HEK293 (cell line): ENCODE data around the gene TPD52L1.

Experiments
- CTCF ChIA-PET: fragments of 350-600 bp; formaldehyde crosslinking; extraction: SDS; loops from one replicate; lab custom pipeline; 2021; ENCODE audit warnings: antibody characterized with exemption; lab: Yijun Ruan, JAX
- POLR2A ChIA-PET: fragments of 300-600 bp; formaldehyde crosslinking; extraction: SDS; loops from one replicate; lab custom pipeline; 2020; ENCODE audit warnings: antibody characterized with exemption, inconsistent platforms; lab: Yijun Ruan, JAX
- H3K27ac ChIP-seq: fragments of 200-500 bp; sonication (Bioruptor generic); 2 replicates; pipeline ENCODE4 v1.5.1; 2014; ENCODE audit warnings: low read depth, low read length, control low read depth, inconsistent platforms; ENCODE audit errors: extremely low read depth
- H3K36me3 ChIP-seq, 2 experiments: fragments of 200-500 bp in 1 of 2; sonication (Bioruptor generic) in 1 of 2; 1 replicate in 1 of 2; 2 replicates in 1 of 2; pipeline ENCODE4 v1.5.1; 2014 to 2017; ENCODE audit warnings: inconsistent platforms in 2 of 2, low read length in 2 of 2; ENCODE audit not compliant: control insufficient read depth in 2 of 2, insufficient read depth in 1 of 2
- H3K4me1 ChIP-seq: fragments of 200-500 bp; sonication (Bioruptor generic); 2 replicates; pipeline ENCODE4 v1.5.1; 2014; ENCODE audit warnings: mild to moderate bottlenecking, low read length, inconsistent platforms; ENCODE audit not compliant: control insufficient read depth, insufficient read depth
- H3K4me3 ChIP-seq: 2 replicates; pipeline ENCODE4 v1.5.1; 2011; ENCODE audit warnings: low read depth, mild to moderate bottlenecking, control low read depth, low read length, moderate library complexity
- H3K9me3 ChIP-seq: fragments of 200-500 bp; sonication (Bioruptor generic); 2 replicates; pipeline ENCODE4 v1.5.1; 2014; ENCODE audit warnings: low read depth, low read length, inconsistent platforms; ENCODE audit not compliant: control insufficient read depth, insufficient read depth
- GLI2 ChIP-seq: fragments of 450-650 bp; formaldehyde crosslinking; IDR thresholded peaks from 2 replicates; pipeline ENCODE4; 2017; ENCODE audit warnings: missing biosample characterization, missing genetic modification characterization, low read depth, borderline replicate concordance
- HOXC10 ChIP-seq: sonication (generic); formaldehyde crosslinking; IDR thresholded peaks from 2 replicates; pipeline ENCODE4 v1.8.1; 2023; ENCODE audit warnings: mild to moderate bottlenecking, missing genetic modification reagents
- KLF1 ChIP-seq: fragments of 450-650 bp; formaldehyde crosslinking; IDR thresholded peaks from 2 replicates; pipeline ENCODE4 v1.5.1; 2016; ENCODE audit warnings: missing biosample characterization, missing genetic modification characterization
- PRDM10 ChIP-seq: fragments of 450-650 bp; formaldehyde crosslinking; IDR thresholded peaks from 2 replicates; pipeline ENCODE4 v1.5.1; 2016; ENCODE audit warnings: missing biosample characterization, missing genetic modification characterization
- SCRT2 ChIP-seq: fragments of 450-650 bp; formaldehyde crosslinking; IDR thresholded peaks from 2 replicates; pipeline ENCODE4 v1.5.1; 2016; ENCODE audit warnings: missing biosample characterization, missing genetic modification characterization
- YY2 ChIP-seq: fragments of 450-650 bp; formaldehyde crosslinking; IDR thresholded peaks from 2 replicates; pipeline ENCODE4 v1.5.1; 2016; ENCODE audit warnings: missing biosample characterization, missing genetic modification characterization
- ZBTB17 ChIP-seq: fragments of 450-650 bp; formaldehyde crosslinking; IDR thresholded peaks from 2 replicates; pipeline ENCODE4 v1.5.1; 2016; ENCODE audit warnings: missing biosample characterization, missing genetic modification characterization
- ZNF155 ChIP-seq: fragments of 450-650 bp; formaldehyde crosslinking; IDR thresholded peaks from 2 replicates; pipeline ENCODE4 v1.5.1; 2016; ENCODE audit warnings: missing biosample characterization, missing genetic modification characterization
- ZNF157 ChIP-seq: fragments of 450-650 bp; formaldehyde crosslinking; IDR thresholded peaks from 2 replicates; pipeline ENCODE4 v1.5.1; 2016; ENCODE audit warnings: missing biosample characterization, missing genetic modification characterization
- ZNF16 ChIP-seq: fragments of 450-650 bp; formaldehyde crosslinking; IDR thresholded peaks from 2 replicates; pipeline ENCODE4 v1.5.1; 2016; ENCODE audit warnings: low read depth, missing biosample characterization, missing genetic modification characterization
- ZNF311 ChIP-seq: fragments of 450-650 bp; formaldehyde crosslinking; IDR thresholded peaks from 2 replicates; pipeline ENCODE4 v1.5.1; 2017; ENCODE audit warnings: missing biosample characterization, missing genetic modification characterization, borderline replicate concordance
- ZNF518A ChIP-seq: fragments of 450-650 bp; formaldehyde crosslinking; conservative IDR thresholded peaks from 2 replicates; pipeline ENCODE4 v1.5.1; 2016; ENCODE audit warnings: low read depth, missing biosample characterization, missing genetic modification characterization
- ZNF560 ChIP-seq: fragments of 450-650 bp; formaldehyde crosslinking; IDR thresholded peaks from 2 replicates; pipeline ENCODE4 v1.5.1; 2017; ENCODE audit warnings: missing biosample characterization, missing genetic modification characterization, borderline replicate concordance
- ZNF600 ChIP-seq: fragments of 450-650 bp; formaldehyde crosslinking; IDR thresholded peaks from 2 replicates; pipeline ENCODE4 v1.5.1; 2016; ENCODE audit warnings: missing biosample characterization, missing genetic modification characterization
- ZNF624 ChIP-seq: fragments of 450-650 bp; formaldehyde crosslinking; IDR thresholded peaks from 2 replicates; pipeline ENCODE4 v1.5.1; 2017; ENCODE audit warnings: missing biosample characterization, missing genetic modification characterization
- ZNF677 ChIP-seq: fragments of 450-650 bp; IDR thresholded peaks from 2 replicates; pipeline ENCODE4 v1.5.0; 2018; ENCODE audit warnings: missing biosample characterization, mild to moderate bottlenecking, missing genetic modification characterization, moderate library complexity
- ZNF785 ChIP-seq: fragments of 450-650 bp; formaldehyde crosslinking; IDR thresholded peaks from 2 replicates; pipeline ENCODE4 v1.5.1; 2016; ENCODE audit warnings: missing biosample characterization, missing genetic modification characterization
- ZNF843 ChIP-seq: fragments of 450-650 bp; formaldehyde crosslinking; IDR thresholded peaks from 2 replicates; pipeline ENCODE4 v1.5.1; 2016; ENCODE audit warnings: missing biosample characterization, missing genetic modification characterization
- TF ChIP-seq, protein P1 (sequence below): fragments of 450-650 bp; formaldehyde crosslinking; IDR thresholded peaks from 2 replicates; pipeline ENCODE4 v1.5.1; 2017; ENCODE audit warnings: missing biosample characterization, missing genetic modification characterization
- TF ChIP-seq, protein P2 (sequence below): fragments of 450-650 bp; formaldehyde crosslinking; IDR thresholded peaks from 2 replicates; pipeline ENCODE4 v1.5.1; 2016; ENCODE audit warnings: missing biosample characterization, missing genetic modification characterization, low read depth

The TPD52L1 gene

DNA sequence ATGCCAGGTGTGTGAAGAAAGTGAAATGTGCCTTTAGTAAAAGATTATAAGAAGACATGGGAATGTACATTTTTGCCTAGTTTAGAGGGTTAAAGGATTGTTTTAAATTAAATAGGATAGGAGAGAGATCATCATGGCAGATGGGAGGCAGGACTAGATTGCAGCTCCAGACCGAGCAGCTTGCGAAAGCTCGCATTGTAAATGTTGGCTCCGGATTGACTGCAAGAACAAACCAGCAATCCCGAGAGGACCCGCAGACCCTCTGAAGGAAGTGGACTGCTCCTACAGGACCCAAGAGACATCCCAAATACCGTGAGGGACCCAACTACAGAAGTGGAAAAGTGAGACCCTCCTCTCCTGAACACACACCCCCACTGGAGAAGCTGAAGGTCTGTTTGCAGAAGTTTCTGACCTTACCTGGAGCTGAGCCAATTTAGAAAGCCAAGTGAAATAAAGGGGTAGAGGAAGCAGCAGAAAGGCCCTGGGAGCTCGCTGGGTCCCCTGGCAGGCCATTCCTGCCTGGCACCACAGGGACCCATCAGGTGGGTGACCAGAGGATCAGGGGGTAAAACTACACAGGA lies 30.0 kb upstream of the TPD52L1 start:
- H3K4me1 ChIP-seq, result peaks cover 7% of the 10 kb centered on the region
- CTCF ChIA-PET, result interaction anchor here (0.7 to 4.2 kb wide), 5 partner anchors 8 to 255 kb away, joined by 3 to 37 read pairs (median 3); no protein-coding TSS in a partner anchor
- no peaks in the 10 kb centered on the region for H3K36me3 ChIP-seq
- POLR2A ChIA-PET, result interaction anchor here (1.1 kb wide), 1 partner anchor 30 kb away, joined by 3 read pairs; the partner anchor contains the start of gene TPD52L1
- no peak overlapping the region for H3K4me3 ChIP-seq
- H3K9me3 ChIP-seq, result no peaks in the 10 kb centered on the region
- peak overlapping the region; percentile 8; the same call in 1 of the 2 replicates for H3K27ac ChIP-seq
- TF ChIP-seq ZNF311 (tag by site-specific recombination), result no peak
- TF ChIP-seq ZNF843, result no peak
- no peak for TF ChIP-seq ZNF157 (tag by site-specific recombination)
- TF ChIP-seq ZNF16 (tag by site-specific recombination), result no peak
- TF ChIP-seq HOXC10 (CRISPR knock-in tag), result no peak
- TF ChIP-seq SCRT2 (tag by site-specific recombination), result no peak
- no peak for TF ChIP-seq ZNF677 (tag by site-specific recombination)
- TF ChIP-seq ZBTB17 (tag by site-specific recombination), result no peak
- TF ChIP-seq ZNF600, result no peak
- TF ChIP-seq ZNF624, result no peak
- no peak for TF ChIP-seq ZNF518A

DNA sequence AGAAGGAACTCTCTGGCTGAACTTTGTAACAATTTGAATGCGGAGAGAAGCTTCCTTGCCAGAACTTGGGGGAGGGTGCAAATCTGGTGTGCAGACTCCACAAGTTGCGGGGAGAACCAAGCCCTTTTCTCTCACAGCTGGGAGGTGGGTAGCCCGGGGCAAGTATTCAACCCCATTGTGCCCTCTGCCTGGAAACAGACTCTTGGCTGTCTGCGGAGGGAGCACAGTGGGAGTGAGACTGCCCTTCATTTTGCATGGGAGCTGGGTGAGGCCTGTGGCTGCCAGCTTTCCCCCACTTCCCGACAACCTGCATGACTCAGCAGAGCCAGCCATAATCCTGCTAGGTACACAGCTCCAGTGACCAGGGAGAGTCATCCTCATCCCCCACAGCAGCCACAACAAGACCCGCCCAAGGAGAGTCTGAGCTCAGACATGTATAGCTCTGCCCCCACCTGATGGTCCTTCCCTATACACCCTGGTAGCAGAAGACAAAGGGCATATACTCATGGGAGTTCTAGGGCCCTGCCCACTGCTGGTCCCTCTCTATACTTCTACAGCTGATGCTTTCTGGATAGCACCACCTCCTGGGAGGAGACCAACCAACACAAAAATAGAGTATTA lies 29.4 kb upstream of the TPD52L1 start:
- ChIA-PET POLR2A (interaction anchor here (1.1 kb wide), 1 partner anchor 29 kb away, joined by 3 read pairs; the partner anchor contains the start of gene TPD52L1), CTCF (interaction anchor here (0.5 to 4.2 kb wide), 7 partner anchors 8 to 1991 kb away, joined by 3 to 37 read pairs (median 3); no protein-coding TSS in a partner anchor)
- Histone ChIP-seq H3K4me1 (peaks cover 7% of the 10 kb centered on the region), H3K4me3 (no peak overlapping the region), H3K9me3 (no peaks in the 10 kb centered on the region), H3K27ac (peak overlapping the region; percentile 8; the same call in 1 of the 2 replicates), H3K36me3 (no peaks in the 10 kb centered on the region)
- TF ChIP-seq GLI2 (tag by site-specific recombination) (no peak), ZNF155 (no peak), YY2 (tag by site-specific recombination) (peak; percentile 41; the same call in 1 of the 2 replicates), ZNF785 (tag by site-specific recombination) (no peak), KLF1 (tag by site-specific recombination) (peak; percentile 39; the same call in 1 of the 2 replicates), SCRT2 (tag by site-specific recombination) (peak; percentile 35; the same call in 1 of the 2 replicates), PRDM10 (tag by site-specific recombination) (peak; percentile 14; the same call in 1 of the 2 replicates), ZNF560 (tag by site-specific recombination) (no peak)
- TF ChIP-seq, protein P1, sequence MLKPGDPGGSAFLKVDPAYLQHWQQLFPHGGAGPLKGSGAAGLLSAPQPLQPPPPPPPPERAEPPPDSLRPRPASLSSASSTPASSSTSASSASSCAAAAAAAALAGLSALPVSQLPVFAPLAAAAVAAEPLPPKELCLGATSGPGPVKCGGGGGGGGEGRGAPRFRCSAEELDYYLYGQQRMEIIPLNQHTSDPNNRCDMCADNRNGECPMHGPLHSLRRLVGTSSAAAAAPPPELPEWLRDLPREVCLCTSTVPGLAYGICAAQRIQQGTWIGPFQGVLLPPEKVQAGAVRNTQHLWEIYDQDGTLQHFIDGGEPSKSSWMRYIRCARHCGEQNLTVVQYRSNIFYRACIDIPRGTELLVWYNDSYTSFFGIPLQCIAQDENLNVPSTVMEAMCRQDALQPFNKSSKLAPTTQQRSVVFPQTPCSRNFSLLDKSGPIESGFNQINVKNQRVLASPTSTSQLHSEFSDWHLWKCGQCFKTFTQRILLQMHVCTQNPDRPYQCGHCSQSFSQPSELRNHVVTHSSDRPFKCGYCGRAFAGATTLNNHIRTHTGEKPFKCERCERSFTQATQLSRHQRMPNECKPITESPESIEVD (tag by site-specific recombination), result no peak
- TF ChIP-seq, protein P2, sequence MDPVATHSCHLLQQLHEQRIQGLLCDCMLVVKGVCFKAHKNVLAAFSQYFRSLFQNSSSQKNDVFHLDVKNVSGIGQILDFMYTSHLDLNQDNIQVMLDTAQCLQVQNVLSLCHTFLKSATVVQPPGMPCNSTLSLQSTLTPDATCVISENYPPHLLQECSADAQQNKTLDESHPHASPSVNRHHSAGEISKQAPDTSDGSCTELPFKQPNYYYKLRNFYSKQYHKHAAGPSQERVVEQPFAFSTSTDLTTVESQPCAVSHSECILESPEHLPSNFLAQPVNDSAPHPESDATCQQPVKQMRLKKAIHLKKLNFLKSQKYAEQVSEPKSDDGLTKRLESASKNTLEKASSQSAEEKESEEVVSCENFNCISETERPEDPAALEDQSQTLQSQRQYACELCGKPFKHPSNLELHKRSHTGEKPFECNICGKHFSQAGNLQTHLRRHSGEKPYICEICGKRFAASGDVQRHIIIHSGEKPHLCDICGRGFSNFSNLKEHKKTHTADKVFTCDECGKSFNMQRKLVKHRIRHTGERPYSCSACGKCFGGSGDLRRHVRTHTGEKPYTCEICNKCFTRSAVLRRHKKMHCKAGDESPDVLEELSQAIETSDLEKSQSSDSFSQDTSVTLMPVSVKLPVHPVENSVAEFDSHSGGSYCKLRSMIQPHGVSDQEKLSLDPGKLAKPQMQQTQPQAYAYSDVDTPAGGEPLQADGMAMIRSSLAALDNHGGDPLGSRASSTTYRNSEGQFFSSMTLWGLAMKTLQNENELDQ, result no peak
